ENCODE measurements around the gene SPATA24. TPM values are rescaled to one million over a fixed set of nuclear protein-coding genes. Genes with fewer than 3 reads are reported as not detected.
A peak's percentile ranks its signal among the peaks of the same experiment; 100 is the strongest.

The SPATA24 gene
- total and polyA plus RNA-seq, 2 experiments from 2014 or later: 16.0 to 20.6 TPM

DNA sequence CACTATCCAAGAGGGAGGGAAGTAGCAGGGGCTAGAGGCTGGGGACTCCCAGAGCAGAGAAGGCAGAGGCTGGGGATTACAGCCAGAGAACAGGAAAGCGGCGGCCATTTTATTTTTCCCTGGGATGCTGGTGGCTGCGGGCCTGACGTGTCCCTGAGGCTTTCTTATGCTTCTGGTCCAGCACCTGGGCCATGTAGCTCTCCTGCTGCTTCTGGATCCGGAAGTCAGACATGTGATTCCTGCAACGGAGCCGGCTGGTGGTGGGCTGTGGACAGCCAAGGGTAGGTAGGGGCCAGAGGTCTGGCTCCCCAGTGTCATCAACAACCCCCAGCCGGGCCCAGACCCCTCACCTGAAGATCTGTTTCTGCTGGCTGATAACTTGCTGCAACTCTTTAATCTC lies 7.2 kb downstream of the SPATA24 start (continued):
- TF ChIP-seq, protein P1, sequence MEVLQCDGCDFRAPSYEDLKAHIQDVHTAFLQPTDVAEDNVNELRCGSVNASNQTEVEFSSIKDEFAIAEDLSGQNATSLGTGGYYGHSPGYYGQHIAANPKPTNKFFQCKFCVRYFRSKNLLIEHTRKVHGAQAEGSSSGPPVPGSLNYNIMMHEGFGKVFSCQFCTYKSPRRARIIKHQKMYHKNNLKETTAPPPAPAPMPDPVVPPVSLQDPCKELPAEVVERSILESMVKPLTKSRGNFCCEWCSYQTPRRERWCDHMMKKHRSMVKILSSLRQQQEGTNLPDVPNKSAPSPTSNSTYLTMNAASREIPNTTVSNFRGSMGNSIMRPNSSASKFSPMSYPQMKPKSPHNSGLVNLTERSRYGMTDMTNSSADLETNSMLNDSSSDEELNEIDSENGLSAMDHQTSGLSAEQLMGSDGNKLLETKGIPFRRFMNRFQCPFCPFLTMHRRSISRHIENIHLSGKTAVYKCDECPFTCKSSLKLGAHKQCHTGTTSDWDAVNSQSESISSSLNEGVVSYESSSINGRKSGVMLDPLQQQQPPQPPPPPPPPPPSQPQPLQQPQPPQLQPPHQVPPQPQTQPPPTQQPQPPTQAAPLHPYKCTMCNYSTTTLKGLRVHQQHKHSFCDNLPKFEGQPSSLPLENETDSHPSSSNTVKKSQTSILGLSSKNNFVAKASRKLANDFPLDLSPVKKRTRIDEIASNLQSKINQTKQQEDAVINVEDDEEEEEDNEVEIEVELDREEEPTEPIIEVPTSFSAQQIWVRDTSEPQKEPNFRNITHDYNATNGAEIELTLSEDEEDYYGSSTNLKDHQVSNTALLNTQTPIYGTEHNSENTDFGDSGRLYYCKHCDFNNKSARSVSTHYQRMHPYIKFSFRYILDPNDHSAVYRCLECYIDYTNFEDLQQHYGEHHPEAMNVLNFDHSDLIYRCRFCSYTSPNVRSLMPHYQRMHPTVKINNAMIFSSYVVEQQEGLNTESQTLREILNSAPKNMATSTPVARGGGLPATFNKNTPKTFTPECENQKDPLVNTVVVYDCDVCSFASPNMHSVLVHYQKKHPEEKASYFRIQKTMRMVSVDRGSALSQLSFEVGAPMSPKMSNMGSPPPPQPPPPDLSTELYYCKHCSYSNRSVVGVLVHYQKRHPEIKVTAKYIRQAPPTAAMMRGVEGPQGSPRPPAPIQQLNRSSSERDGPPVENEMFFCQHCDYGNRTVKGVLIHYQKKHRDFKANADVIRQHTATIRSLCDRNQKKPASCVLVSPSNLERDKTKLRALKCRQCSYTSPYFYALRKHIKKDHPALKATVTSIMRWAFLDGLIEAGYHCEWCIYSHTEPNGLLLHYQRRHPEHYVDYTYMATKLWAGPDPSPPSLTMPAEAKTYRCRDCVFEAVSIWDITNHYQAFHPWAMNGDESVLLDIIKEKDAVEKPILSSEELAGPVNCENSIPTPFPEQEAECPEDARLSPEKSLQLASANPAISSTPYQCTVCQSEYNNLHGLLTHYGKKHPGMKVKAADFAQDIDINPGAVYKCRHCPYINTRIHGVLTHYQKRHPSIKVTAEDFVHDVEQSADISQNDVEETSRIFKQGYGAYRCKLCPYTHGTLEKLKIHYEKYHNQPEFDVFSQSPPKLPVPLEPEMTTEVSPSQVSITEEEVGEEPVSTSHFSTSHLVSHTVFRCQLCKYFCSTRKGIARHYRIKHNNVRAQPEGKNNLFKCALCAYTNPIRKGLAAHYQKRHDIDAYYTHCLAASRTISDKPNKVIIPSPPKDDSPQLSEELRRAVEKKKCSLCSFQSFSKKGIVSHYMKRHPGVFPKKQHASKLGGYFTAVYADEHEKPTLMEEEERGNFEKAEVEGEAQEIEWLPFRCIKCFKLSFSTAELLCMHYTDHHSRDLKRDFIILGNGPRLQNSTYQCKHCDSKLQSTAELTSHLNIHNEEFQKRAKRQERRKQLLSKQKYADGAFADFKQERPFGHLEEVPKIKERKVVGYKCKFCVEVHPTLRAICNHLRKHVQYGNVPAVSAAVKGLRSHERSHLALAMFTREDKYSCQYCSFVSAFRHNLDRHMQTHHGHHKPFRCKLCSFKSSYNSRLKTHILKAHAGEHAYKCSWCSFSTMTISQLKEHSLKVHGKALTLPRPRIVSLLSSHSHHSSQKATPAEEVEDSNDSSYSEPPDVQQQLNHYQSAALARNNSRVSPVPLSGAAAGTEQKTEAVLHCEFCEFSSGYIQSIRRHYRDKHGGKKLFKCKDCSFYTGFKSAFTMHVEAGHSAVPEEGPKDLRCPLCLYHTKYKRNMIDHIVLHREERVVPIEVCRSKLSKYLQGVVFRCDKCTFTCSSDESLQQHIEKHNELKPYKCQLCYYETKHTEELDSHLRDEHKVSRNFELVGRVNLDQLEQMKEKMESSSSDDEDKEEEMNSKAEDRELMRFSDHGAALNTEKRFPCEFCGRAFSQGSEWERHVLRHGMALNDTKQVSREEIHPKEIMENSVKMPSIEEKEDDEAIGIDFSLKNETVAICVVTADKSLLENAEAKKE (CRISPR knock-in tag; IDR thresholded peaks at IDR 0.05): no peak
- no peak for TF ChIP-seq EZH2phosphoT487 (IDR thresholded peaks at IDR 0.05; ENCODE audit: unreplicated experiment)

DNA sequence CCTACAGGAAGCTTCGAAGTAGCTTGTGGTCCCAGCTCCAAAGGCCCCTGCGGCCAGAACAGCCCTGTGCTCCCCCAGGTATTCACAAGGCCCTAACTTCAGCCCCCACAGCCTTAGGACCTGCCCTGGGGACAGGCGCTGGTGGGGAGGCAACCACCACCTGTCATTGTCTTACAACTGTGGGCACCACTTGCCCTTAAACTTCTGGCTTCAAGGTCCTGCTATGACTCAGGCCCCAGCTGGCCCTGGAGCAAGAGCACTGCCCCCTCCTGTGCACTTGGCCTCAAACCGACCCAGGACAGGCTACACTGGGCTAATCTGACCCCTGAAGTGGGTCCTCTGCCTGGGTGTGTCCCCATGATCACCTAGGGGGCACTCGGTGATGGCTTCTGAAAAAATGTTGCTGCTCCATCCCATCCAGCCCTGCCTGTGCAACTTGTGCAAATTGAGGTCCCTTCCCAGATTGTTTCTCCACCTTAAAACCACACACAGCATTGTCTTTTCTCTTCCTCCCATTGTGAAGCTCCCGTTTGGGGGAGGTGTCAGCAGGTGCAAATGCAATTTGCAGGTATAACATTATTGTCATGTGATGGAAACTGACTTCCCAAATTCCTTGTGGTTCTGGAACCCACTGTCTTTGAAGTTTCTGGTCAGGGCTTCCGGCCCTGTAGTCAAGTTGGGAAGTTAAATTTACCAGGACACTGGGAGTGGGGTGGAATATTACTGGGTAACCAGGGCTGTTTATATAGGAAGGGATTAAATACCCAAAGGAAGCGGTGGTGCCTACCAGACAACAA lies 7.8 kb downstream of the SPATA24 start:
- Histone ChIP-seq H3K4me2 (0 out of 2 replicates have a peak overlapping the region, but pooled peaks have one; percentile 32), H3K27me3 (ENCODE audit: insufficient read depth) (peaks cover 44% of the 10 kb centered on the region), H3K36me3 (ENCODE audit: insufficient read depth) (no peaks in the 10 kb centered on the region), H3K79me2 (replicated peaks; ENCODE audit: insufficient read depth) (no peaks in the 10 kb centered on the region), H3K9me2 (ENCODE audit: insufficient read depth) (no peaks in the 10 kb centered on the region), H3K27ac (ENCODE audit: low read depth) (no peak overlapping the region), H3F3A (replicated peaks; ENCODE audit: low read depth) (peaks cover 25% of the 10 kb centered on the region), H2AFZ (no peak overlapping the region), H3K4me3 (no peak overlapping the region), H4K20me1 (replicated peaks; ENCODE audit: insufficient read depth) (no peaks in the 10 kb centered on the region), H3K4me1 (ENCODE audit: insufficient read depth) (peaks cover 4% of the 10 kb centered on the region; the same call in 1 of the 2 replicates)
- Mint-ChIP-seq H3K27me3 (ENCODE audit: insufficient read depth, low read depth, poor library complexity) (peaks cover 40% of the 10 kb centered on the region), H3K4me3 (peak overlapping the region; percentile 9; the same call in 1 of the 3 replicates), H3K4me1 (peaks cover 20% of the 10 kb centered on the region), H3K36me3 (ENCODE audit: low read depth) (peaks cover 15% of the 10 kb centered on the region), H3K27ac (no peak overlapping the region), H3K9me3 (no peaks in the 10 kb centered on the region)
- ATAC-seq (no peak), DNase-seq (ENCODE audit: low spot score) (no peak)
- TF ChIP-seq, protein P1 (CRISPR knock-in tag; IDR thresholded peaks at IDR 0.05): no peak
- TF ChIP-seq EZH2phosphoT487 (IDR thresholded peaks at IDR 0.05; ENCODE audit: unreplicated experiment): no peak
- TF ChIP-seq, protein P2, sequence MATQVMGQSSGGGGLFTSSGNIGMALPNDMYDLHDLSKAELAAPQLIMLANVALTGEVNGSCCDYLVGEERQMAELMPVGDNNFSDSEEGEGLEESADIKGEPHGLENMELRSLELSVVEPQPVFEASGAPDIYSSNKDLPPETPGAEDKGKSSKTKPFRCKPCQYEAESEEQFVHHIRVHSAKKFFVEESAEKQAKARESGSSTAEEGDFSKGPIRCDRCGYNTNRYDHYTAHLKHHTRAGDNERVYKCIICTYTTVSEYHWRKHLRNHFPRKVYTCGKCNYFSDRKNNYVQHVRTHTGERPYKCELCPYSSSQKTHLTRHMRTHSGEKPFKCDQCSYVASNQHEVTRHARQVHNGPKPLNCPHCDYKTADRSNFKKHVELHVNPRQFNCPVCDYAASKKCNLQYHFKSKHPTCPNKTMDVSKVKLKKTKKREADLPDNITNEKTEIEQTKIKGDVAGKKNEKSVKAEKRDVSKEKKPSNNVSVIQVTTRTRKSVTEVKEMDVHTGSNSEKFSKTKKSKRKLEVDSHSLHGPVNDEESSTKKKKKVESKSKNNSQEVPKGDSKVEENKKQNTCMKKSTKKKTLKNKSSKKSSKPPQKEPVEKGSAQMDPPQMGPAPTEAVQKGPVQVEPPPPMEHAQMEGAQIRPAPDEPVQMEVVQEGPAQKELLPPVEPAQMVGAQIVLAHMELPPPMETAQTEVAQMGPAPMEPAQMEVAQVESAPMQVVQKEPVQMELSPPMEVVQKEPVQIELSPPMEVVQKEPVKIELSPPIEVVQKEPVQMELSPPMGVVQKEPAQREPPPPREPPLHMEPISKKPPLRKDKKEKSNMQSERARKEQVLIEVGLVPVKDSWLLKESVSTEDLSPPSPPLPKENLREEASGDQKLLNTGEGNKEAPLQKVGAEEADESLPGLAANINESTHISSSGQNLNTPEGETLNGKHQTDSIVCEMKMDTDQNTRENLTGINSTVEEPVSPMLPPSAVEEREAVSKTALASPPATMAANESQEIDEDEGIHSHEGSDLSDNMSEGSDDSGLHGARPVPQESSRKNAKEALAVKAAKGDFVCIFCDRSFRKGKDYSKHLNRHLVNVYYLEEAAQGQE (IDR thresholded peaks at IDR 0.05; ENCODE audit: unreplicated experiment): no peak

Measured in GM23338 (cell line).